T-helper 1 cell treated with Interleukin-12 subunit alpha and Interleukin-12 subunit beta and Interleukin-4 antibody, amounts not matched to agents 30 μg/mL and 1 μg/mL, for 36 hours (primary cell): ENCODE results near the gene FLVCR2.
"Not testable (repeated sequence)": the region's sequence is repeated elsewhere in the genome, so short reads cannot be mapped to it uniquely, and the experiment has no call there.

Source experiments
- H3K27ac Mint-ChIP-seq: one replicate; pipeline ENCODE4 v1.8.0; 2021; ENCODE audit warnings: mild to moderate bottlenecking, mixed read lengths
- H3K27me3 Mint-ChIP-seq: one replicate; pipeline ENCODE4 v1.8.0; 2021; ENCODE audit warnings: low read depth, mixed read lengths
- H3K36me3 Mint-ChIP-seq: one replicate; pipeline ENCODE4 v1.8.0; 2021; ENCODE audit warnings: low read depth, mixed read lengths
- H3K4me1 Mint-ChIP-seq: one replicate; pipeline ENCODE4 v1.8.0; 2021; ENCODE audit warnings: low read depth, mixed read lengths
- H3K4me3 Mint-ChIP-seq: one replicate; pipeline ENCODE4 v1.8.0; 2021; ENCODE audit warnings: mild to moderate bottlenecking, moderate library complexity, mixed read lengths
- H3K9me3 Mint-ChIP-seq: one replicate; pipeline ENCODE4 v1.8.0; 2021; ENCODE audit warnings: mixed read lengths

Gene FLVCR2

DNA sequence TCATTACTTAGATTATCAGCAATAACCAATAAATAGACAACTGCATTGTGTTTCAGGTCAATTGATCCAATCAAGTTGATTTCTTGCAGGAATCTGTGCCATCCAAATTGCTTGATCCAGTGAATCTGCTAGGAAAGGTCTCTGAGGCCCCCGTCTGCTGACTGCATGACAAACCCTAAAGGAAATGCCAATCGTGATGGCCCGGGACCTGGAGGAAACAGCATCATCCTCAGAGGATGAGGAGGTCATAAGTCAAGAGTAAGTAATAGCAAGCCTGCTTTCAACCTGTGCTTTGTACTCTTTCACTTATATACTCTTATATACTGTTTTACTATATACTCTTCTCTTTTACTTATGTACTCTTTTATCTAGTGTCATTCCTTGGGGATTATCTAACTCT lies 84.5 kb downstream of the FLVCR2 start:
- peaks cover 14% of the 10 kb centered on the region for H3K36me3 Mint-ChIP-seq
- H3K4me3 Mint-ChIP-seq: peak overlapping the region; percentile 1
- no peaks in the 10 kb centered on the region for H3K27me3 Mint-ChIP-seq
- H3K27ac Mint-ChIP-seq: no peak overlapping the region
- no peaks in the 10 kb centered on the region for H3K9me3 Mint-ChIP-seq
- peaks cover 24% of the 10 kb centered on the region for H3K4me1 Mint-ChIP-seq

DNA sequence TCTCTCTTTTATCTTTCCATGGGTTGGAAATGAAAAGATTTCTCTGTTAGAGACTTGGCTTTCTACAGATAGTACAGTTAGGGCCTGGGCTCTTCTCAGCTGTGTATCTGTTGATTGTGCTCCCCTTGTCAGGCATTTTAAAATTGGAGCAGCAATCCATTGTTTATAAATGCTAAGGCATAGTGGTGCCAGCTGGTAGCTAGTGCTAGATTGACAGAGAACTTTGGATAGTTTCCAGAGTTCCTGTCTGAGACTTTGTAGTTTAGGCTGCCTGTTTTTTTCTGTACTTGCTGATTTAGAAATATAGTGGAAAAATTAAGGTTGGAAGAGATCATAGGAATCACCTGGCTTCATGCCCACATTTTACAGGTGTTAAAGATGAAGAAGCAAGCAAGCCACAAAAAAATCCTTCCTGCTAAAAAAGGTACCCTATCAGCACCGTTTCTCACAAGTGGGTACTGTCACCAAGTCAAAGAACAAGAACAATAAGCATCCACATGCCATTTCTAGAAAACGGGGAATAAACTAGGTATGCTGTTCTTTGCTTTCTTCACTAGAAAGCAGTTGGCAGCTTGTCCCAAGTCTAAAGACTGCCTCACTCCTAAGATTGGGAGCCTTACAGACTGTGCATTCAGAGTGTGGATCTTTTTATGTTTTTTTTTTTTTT lies 88.8 kb downstream of the FLVCR2 start:
- Mint-ChIP-seq H3K27ac (no peak overlapping the region), H3K36me3 (peaks cover 39% of the 10 kb centered on the region), H3K27me3 (no peaks in the 10 kb centered on the region), H3K4me1 (peaks cover 5% of the 10 kb centered on the region), H3K4me3 (no peak overlapping the region), H3K9me3 (no peaks in the 10 kb centered on the region)

DNA sequence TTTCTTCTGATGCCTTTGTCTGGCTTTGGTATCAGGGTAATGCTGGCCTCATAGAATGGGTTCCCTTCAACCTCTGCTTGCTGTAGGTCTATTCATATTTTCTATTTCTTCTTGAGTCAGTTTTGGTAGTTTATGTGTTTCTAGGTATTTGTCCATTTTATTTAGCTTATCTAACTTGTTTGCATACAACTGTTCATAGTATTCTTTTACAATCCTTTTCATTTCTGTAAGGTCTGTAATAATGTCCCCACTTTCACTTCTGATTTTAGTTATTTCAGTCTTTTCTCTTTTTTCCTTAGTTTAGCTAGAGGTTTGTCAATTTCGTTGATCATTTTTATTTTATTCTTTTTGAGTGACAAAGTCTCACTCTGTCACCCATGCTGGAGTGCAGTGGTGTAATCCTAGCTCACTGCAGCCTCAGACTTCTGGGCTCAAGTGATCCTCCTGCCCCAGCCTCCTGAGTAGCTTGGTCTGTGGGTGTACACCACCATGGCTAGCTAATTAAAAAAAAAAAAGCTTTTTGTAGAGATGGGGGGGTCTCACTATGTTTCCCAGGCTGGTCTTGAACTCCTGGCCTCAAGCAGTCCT lies 94.3 kb downstream of the FLVCR2 start:
- H3K4me1 Mint-ChIP-seq: peaks cover 13% of the 10 kb centered on the region
- H3K36me3 Mint-ChIP-seq: peaks cover 47% of the 10 kb centered on the region
- H3K4me3 Mint-ChIP-seq: no peak overlapping the region
- peaks cover 3% of the 10 kb centered on the region for H3K9me3 Mint-ChIP-seq
- no peak overlapping the region for H3K27ac Mint-ChIP-seq
- H3K27me3 Mint-ChIP-seq: no peaks in the 10 kb centered on the region

DNA sequence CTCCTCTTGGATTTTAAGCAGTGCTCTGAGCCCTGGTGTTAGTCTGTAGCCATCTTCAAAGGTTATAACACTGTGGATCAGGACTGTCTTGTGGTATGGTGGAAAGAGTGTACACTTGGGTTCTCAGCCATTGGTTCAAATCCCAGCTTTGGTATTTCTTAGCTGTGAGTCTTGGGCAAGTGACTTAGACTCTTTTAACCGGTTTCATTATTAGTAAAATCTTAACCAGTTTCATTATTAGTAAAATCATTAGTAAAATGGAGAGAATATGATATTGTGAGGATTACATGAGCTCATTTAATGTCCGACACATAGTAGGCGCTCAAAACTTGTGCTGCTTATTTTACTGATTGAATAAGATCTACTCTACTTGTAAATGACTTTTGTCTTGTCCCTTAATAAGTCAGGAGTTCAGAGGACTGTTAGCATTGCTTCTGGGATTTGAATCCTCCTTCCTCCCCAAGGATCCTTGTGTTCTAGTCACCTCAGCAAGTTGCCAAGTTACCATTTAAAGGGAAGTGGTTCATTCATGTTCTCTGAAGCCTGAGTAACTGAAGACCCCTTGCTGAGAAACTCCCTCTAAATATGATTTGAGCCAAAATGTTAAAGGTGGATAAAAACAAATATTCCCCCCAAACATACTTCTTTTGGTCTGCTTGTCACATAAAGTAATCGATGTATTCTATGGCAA lies 95.1 kb downstream of the FLVCR2 start:
- H3K36me3 Mint-ChIP-seq: peaks cover 47% of the 10 kb centered on the region
- H3K9me3 Mint-ChIP-seq: peaks cover 3% of the 10 kb centered on the region
- peaks cover 11% of the 10 kb centered on the region for H3K4me1 Mint-ChIP-seq
- no peaks in the 10 kb centered on the region for H3K27me3 Mint-ChIP-seq
- no peak overlapping the region for H3K27ac Mint-ChIP-seq
- no peak overlapping the region for H3K4me3 Mint-ChIP-seq

DNA sequence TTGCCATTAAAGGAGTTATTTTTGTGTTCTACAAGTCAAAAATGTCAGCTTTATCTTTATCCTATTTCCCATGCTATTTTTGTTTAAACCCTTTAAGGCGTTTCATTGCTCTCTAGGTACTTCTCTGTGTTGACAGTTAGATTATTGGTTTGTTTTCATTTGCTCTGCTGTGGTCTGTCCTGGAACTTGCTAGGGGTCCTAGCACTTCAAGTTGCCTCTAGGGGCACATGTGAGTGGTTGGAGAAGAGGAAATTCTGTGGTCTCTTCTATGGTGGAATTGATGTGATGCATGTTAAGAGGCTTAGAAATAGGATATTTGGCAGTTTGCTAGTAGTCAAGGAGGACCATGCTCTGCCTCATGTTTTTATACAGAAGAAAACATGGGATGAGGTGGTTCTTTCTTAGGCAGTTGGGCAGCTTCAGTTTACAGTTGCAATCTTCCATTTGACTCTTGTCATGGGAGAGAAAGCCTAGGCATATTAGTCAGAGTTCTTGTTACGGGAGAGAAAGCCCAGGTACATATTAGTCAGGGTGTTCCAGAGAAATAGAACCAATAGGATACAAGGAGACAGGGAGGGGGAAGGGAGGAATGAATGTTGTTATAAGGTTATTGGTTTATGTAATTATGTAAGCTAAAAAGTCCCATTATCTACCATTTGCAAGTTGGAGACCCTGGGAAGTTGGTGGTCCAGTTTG lies 97.0 kb downstream of the FLVCR2 start:
- Mint-ChIP-seq H3K9me3 (peaks cover 3% of the 10 kb centered on the region), H3K4me3 (no peak overlapping the region), H3K27me3 (no peaks in the 10 kb centered on the region), H3K27ac (no peak overlapping the region), H3K36me3 (peaks cover 32% of the 10 kb centered on the region), H3K4me1 (peaks cover 11% of the 10 kb centered on the region)

DNA sequence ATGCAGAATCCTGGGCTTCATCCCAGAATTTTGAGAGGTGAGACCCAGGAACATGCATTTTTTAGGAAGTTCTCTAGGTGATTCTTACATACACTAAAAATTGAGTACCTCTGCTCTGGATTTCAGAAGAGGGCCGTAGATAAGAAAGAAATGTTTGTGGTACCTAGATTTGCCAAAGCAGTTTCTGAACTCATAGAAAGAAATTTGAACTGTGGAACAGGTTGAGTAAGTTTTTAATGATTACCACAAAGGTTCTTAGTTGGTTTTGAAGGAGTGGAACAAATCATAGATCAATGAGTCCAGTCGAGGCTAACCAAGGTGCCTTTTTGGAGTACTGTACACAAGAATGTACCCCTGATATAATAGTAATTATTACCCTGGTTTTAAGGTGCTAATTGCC lies 107.5 kb downstream of the FLVCR2 start:
- Mint-ChIP-seq H3K9me3 (no peaks in the 10 kb centered on the region), H3K36me3 (peaks cover 18% of the 10 kb centered on the region), H3K4me3 (no peak overlapping the region), H3K27me3 (no peaks in the 10 kb centered on the region), H3K27ac (no peak overlapping the region), H3K4me1 (no peaks in the 10 kb centered on the region)

DNA sequence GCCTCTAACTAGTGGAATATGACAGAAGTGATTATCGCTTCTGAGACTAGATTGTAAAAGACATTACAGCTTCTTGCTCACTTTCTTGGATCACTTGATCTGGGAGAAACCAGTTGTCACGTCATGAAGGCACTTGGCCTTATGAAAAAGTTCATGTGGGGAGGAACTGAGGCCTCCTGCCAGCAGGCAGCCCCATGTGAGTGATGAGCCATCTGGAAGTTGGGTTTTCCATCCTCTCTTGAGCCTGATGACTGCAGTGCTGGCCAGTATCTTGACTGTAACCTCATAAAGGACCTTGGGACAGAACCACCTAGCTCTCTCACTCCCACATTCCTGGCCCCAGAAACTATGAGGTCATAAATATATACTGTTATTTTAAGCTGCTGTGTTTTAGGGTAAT lies 110.6 kb downstream of the FLVCR2 start:
- no peaks in the 10 kb centered on the region for H3K4me1 Mint-ChIP-seq
- no peak overlapping the region for H3K27ac Mint-ChIP-seq
- no peaks in the 10 kb centered on the region for H3K27me3 Mint-ChIP-seq
- no peak overlapping the region for H3K4me3 Mint-ChIP-seq
- H3K9me3 Mint-ChIP-seq: no peaks in the 10 kb centered on the region
- peaks cover 31% of the 10 kb centered on the region for H3K36me3 Mint-ChIP-seq

DNA sequence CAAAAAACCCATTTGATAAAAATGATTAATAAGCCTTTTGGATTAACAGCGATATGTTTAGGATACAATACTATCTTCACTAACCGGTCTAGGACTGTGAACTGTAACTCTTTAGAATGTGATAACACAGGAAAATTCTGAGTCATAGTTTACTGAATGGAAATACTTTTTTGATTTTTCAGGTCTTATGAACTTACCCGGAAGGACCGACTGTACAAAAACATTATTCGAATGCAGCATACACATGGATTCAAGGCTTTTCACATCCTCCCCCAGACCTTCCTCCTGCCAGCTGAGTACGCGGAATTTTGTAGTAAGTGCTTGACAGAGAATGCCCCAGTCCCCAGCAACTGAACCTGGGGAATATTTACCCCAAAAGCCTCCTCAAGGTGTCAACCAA lies 111.6 kb downstream of the FLVCR2 start:
- H3K36me3 Mint-ChIP-seq: peaks cover 33% of the 10 kb centered on the region

DNA sequence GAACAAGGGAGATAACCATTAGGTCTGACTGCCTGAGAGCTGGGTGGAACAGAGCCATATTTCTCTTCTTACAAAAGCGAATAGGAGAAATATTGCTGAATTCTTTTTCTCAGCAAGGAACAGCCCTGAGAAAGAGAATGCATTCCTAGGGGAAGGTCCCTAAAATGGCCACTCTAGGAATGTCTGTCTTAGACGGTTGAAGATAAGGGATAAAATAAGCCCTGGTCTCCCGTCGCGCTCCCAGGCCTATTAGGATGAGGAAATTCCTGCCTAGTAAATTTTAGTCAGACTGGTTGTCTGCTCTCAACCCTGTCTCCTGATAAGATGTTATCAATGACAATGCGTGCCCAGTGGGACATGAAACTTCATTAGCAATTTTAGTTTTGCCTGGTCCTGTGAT lies 116.6 kb downstream of the FLVCR2 start:
- peaks cover 35% of the 10 kb centered on the region for H3K36me3 Mint-ChIP-seq
- not testable (repeated sequence) for H3K4me1 Mint-ChIP-seq, H3K9me3 Mint-ChIP-seq, H3K27ac Mint-ChIP-seq, H3K27me3 Mint-ChIP-seq, H3K4me3 Mint-ChIP-seq

More for the DNA sequence above, 111.6 kb downstream of the FLVCR2 start:
- H3K4me1 Mint-ChIP-seq: no peaks in the 10 kb centered on the region
- H3K9me3 Mint-ChIP-seq: no peaks in the 10 kb centered on the region
- no peak overlapping the region for H3K4me3 Mint-ChIP-seq
- no peaks in the 10 kb centered on the region for H3K27me3 Mint-ChIP-seq
- H3K27ac Mint-ChIP-seq: no peak overlapping the region

DNA sequence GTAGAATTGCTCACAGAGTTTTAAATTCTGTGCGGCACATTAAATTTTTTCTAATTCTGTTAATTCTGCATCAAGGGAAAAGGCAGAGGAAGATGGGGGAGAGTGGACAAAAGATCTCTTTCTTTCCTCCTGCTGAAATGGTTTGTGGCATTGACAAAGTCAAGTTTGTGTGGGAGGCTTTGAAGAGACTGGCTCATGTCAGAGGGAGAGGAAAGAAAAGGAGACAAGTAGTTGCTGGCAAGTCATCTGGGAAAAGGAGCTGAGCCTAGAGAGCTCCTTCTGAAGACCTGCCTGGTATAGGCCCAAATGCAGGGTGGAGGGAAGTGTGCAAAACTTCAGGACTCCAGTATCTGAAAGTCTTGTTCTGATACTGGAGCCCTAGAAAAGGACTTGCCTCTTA lies 119.0 kb downstream of the FLVCR2 start:
- Mint-ChIP-seq H3K27ac (no peak overlapping the region), H3K4me1 (no peaks in the 10 kb centered on the region), H3K36me3 (peaks cover 29% of the 10 kb centered on the region), H3K9me3 (no peaks in the 10 kb centered on the region), H3K4me3 (no peak overlapping the region), H3K27me3 (no peaks in the 10 kb centered on the region)
